H9 (cell line): ENCODE measurements around the gene AGPAT2. TPM values are rescaled to one million over a fixed set of nuclear protein-coding genes. Genes with fewer than 3 reads are reported as not detected.

Experiments used
- DNase-seq: peaks from one replicate; pipeline ENCODE4 v3.0.0-alpha.2; 2017
- H2AFZ ChIP-seq: one replicate; pipeline ENCODE4 v1.6.1; 2013; ENCODE audit warnings: mild to moderate bottlenecking, low read length, control low read depth, moderate library complexity
- H2AK5ac ChIP-seq: 2 replicates; pipeline ENCODE4 v1.6.1; 2013; ENCODE audit warnings: low read length, control low read depth, mixed read lengths; ENCODE audit not compliant: insufficient read length
- H2BK120ac ChIP-seq: one replicate; pipeline ENCODE4 v1.6.1; 2013; ENCODE audit warnings: low read depth, mild to moderate bottlenecking, low read length, control low read depth, inconsistent platforms; ENCODE audit not compliant: poor library complexity, severe bottlenecking
- H2BK12ac ChIP-seq: 2 replicates; pipeline ENCODE4 v1.6.1; 2013; ENCODE audit warnings: low read length, control low read depth, mixed read lengths, low read depth; ENCODE audit not compliant: insufficient read length
- H2BK15ac ChIP-seq: 2 replicates; pipeline ENCODE4 v1.6.1; 2013; ENCODE audit warnings: low read depth, low read length, control low read depth
- H2BK20ac ChIP-seq: one replicate; pipeline ENCODE4 v1.6.1; 2013; ENCODE audit warnings: low read depth, mild to moderate bottlenecking, low read length, control low read depth, inconsistent platforms; ENCODE audit not compliant: poor library complexity, severe bottlenecking
- H2BK5ac ChIP-seq: 2 replicates; pipeline ENCODE4 v1.6.1; 2013; ENCODE audit warnings: low read length, control low read depth, mixed read lengths; ENCODE audit not compliant: insufficient read length
- H3K14ac ChIP-seq: 2 replicates; pipeline ENCODE4 v1.6.1; 2013; ENCODE audit warnings: low read length, control low read depth; ENCODE audit not compliant: insufficient read depth
- H3K18ac ChIP-seq: 2 replicates; pipeline ENCODE4 v1.6.1; 2013; ENCODE audit warnings: low read depth, mild to moderate bottlenecking, mixed read lengths, low read length, control low read depth; ENCODE audit not compliant: insufficient read length
- H3K23ac ChIP-seq: 2 replicates; pipeline ENCODE4 v1.6.1; 2013; ENCODE audit warnings: low read length, control low read depth, mixed read lengths, low read depth; ENCODE audit not compliant: insufficient read length
- H3K23me2 ChIP-seq: 2 replicates; pipeline ENCODE4 v1.6.1; 2013; ENCODE audit warnings: low read depth, mild to moderate bottlenecking, mixed read lengths, low read length, control low read depth; ENCODE audit not compliant: insufficient read length, poor library complexity, severe bottlenecking
- H3K27ac ChIP-seq: 2 replicates; pipeline ENCODE4 v1.5.1; 2013; ENCODE audit warnings: low read length, control low read depth, mixed read lengths, low read depth; ENCODE audit not compliant: insufficient read length
- H3K27me3 ChIP-seq: 2 replicates; pipeline ENCODE4 v1.6.1; 2013; ENCODE audit warnings: low read length, control low read depth, inconsistent platforms; ENCODE audit not compliant: insufficient read depth
- H3K4ac ChIP-seq: 2 replicates; pipeline ENCODE4 v1.6.1; 2013; ENCODE audit warnings: low read depth, mild to moderate bottlenecking, control low read depth, inconsistent platforms, low read length, moderate library complexity
- H3K4me1 ChIP-seq: 2 replicates; pipeline ENCODE4 v1.6.1; 2013; ENCODE audit warnings: low read length, control low read depth, inconsistent platforms; ENCODE audit not compliant: insufficient read depth
- H3K4me2 ChIP-seq: 2 replicates; pipeline ENCODE4 v1.6.1; 2013; ENCODE audit warnings: low read length, control low read depth, mixed read lengths; ENCODE audit not compliant: insufficient read length, insufficient read depth
- H3K56ac ChIP-seq: 2 replicates; pipeline ENCODE4 v1.6.1; 2013; ENCODE audit warnings: low read depth, mild to moderate bottlenecking, mixed read lengths, low read length, control low read depth; ENCODE audit not compliant: insufficient read length
- H3K79me1 ChIP-seq: 2 replicates; pipeline ENCODE4 v1.6.1; 2013; ENCODE audit warnings: low read depth, mild to moderate bottlenecking, moderate library complexity, low read length, control low read depth, inconsistent platforms; ENCODE audit not compliant: insufficient read depth, poor library complexity, severe bottlenecking
- H3K79me2 ChIP-seq: 2 replicates; pipeline ENCODE4 v1.6.1; 2013; ENCODE audit warnings: low read length, control low read depth, inconsistent platforms; ENCODE audit not compliant: insufficient read depth
- H3K9ac ChIP-seq: 2 replicates; pipeline ENCODE4 v1.6.1; 2013; ENCODE audit warnings: low read length, control low read depth, mixed read lengths; ENCODE audit not compliant: insufficient read length; ENCODE audit errors: extremely low read depth
- H3K9me3 ChIP-seq: one replicate; pipeline ENCODE4 v1.6.1; 2013; ENCODE audit warnings: low read depth, low read length, inconsistent platforms; ENCODE audit not compliant: control insufficient read depth
- H3T11ph ChIP-seq: one replicate; pipeline ENCODE4 v1.6.1; 2013; ENCODE audit warnings: mild to moderate bottlenecking, low read length, control low read depth, inconsistent platforms
- H4K20me1 ChIP-seq: one replicate; pipeline ENCODE4 v1.6.1; 2013; ENCODE audit not compliant: control insufficient read depth, insufficient read length, insufficient read depth
- H4K5ac ChIP-seq: 2 replicates; pipeline ENCODE4 v1.6.1; 2013; ENCODE audit warnings: low read depth, mild to moderate bottlenecking, mixed read lengths, low read length, control low read depth; ENCODE audit not compliant: insufficient read length
- H4K8ac ChIP-seq: replicated peaks from 2 replicates; pipeline ENCODE4 v1.6.1; 2013; ENCODE audit warnings: low read length, control low read depth, mixed read lengths, low read depth; ENCODE audit not compliant: insufficient read length
- H4K91ac ChIP-seq: 2 replicates; pipeline ENCODE4 v1.6.1; 2013; ENCODE audit warnings: low read depth, mild to moderate bottlenecking, moderate library complexity, mixed read lengths, low read length, control low read depth; ENCODE audit not compliant: insufficient read length
- H3K27ac Mint-ChIP-seq, 3 experiments: 2 replicates in 2 of 3; 3 replicates in 1 of 3; pipeline ENCODE4 v1.8.0; 2020 to 2021; ENCODE audit warnings: mixed read lengths in 3 of 3, mild to moderate bottlenecking in 1 of 3, moderate library complexity in 1 of 3
- H3K27me3 Mint-ChIP-seq: 2 replicates; pipeline ENCODE4 v1.8.0; 2021; ENCODE audit warnings: low read depth, mild to moderate bottlenecking, moderate library complexity, mixed read lengths
- H3K36me3 Mint-ChIP-seq, 3 experiments: 2 replicates in 2 of 3; 3 replicates in 1 of 3; pipeline ENCODE4 v1.8.0; 2020 to 2021; ENCODE audit warnings: low read depth in 3 of 3, mixed read lengths in 3 of 3; ENCODE audit not compliant: insufficient read depth in 1 of 3
- H3K4me1 Mint-ChIP-seq, 2 experiments: 2 replicates each; pipeline ENCODE4 v1.8.0; 2020; ENCODE audit warnings: mixed read lengths in 2 of 2
- H3K4me3 Mint-ChIP-seq, 2 experiments: 2 replicates in 1 of 2; 3 replicates in 1 of 2; pipeline ENCODE4 v1.8.0; 2020 to 2021; ENCODE audit warnings: mild to moderate bottlenecking in 2 of 2, mixed read lengths in 2 of 2, moderate library complexity in 1 of 2
- H3K9me3 Mint-ChIP-seq, 2 experiments: 2 replicates in 1 of 2; 3 replicates in 1 of 2; pipeline ENCODE4 v1.8.0; 2020; ENCODE audit warnings: mild to moderate bottlenecking in 2 of 2, mixed read lengths in 2 of 2, moderate library complexity in 1 of 2
- CTCF ChIP-seq: fragments of 200-600 bp; sonication (generic); conservative IDR thresholded peaks from 3 replicates; pipeline ENCODE4 v1.8.0; 2021; ENCODE audit warnings: antibody characterized with exemption, mild to moderate bottlenecking
- WGBS: extraction: QIAGEN DNeasy Blood & Tissue Kit; methylation state at CpG from one replicate; pipeline ENCODE4 v1.1.7; 2013; ENCODE audit warnings: missing lambda C conversion rate, low lambda C conversion rate, mixed read lengths; ENCODE audit not compliant: insufficient read length; ENCODE audit errors: extremely low coverage; 5-methylcytosine and 5-hydroxymethylcytosine counted together
- total RNA-seq: library from RNA; stranded (reverse); gene quantifications from 2 replicates; pipeline ENCODE4 v1.2.1, GENCODE V29; 2021

The AGPAT2 gene
- total RNA-seq, 1 experiment from 2014 or later = 29.7 TPM

DNA sequence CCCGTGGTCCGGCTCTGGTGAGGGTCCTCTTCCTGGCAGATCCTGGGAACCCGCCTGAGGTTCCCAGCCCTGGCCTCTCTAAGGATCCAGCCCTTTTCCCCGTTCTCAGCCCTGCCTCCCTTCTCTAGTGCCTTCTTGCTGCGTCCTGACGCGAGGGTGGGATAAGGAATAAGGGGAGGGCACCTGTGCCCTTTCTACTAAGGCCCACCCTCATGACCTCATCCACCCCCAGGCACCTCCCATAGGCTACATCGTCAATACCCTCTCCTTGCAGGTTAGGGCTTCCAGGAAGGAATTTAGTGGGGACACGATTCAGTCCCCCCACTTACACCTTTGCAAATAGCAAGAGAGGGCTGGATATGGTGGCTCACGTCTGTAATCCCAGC lies 14.4 kb upstream of the AGPAT2 start:
- peaks cover 48% of the 10 kb centered on the region for H3K27me3 Mint-ChIP-seq
- no peaks in the 10 kb centered on the region for H3K23me2 ChIP-seq
- H3K14ac ChIP-seq = no peak overlapping the region
- H3K4ac ChIP-seq = no peak overlapping the region
- no peak overlapping the region for H2AFZ ChIP-seq
- H3K79me2 ChIP-seq = no peaks in the 10 kb centered on the region
- H3K27ac ChIP-seq = no peak overlapping the region
- no peak overlapping the region for H4K91ac ChIP-seq
- H3K4me1 ChIP-seq = no peaks in the 10 kb centered on the region
- peak overlapping the region; percentile 80 for H2BK120ac ChIP-seq
- no peak overlapping the region for H2BK5ac ChIP-seq
- no peak for DNase-seq
- no peak overlapping the region for H2BK12ac ChIP-seq
- H3K4me2 ChIP-seq = peak overlapping the region; percentile 35
- H4K8ac ChIP-seq = no peak overlapping the region
- H4K5ac ChIP-seq = no peak overlapping the region
- H2AK5ac ChIP-seq = no peak overlapping the region
- H2BK15ac ChIP-seq = no peak overlapping the region
- H3K27me3 ChIP-seq = no peaks in the 10 kb centered on the region
- no peaks in the 10 kb centered on the region for H3K79me1 ChIP-seq
- H3K9me3 ChIP-seq = no peaks in the 10 kb centered on the region
- no peak overlapping the region for H3K9ac ChIP-seq
- H3K4me3 Mint-ChIP-seq = 0 out of 5 replicates have a peak overlapping the region, but pooled peaks of 1 of the 2 experiments have one; percentile 29
- peaks cover 7 to 17% of the 10 kb centered on the region in 2 experiments for H3K4me1 Mint-ChIP-seq
- no peak overlapping the region for H3K18ac ChIP-seq
- H2BK20ac ChIP-seq = no peak overlapping the region
- H3K36me3 Mint-ChIP-seq = no peaks in the 10 kb centered on the region
- H3K9me3 Mint-ChIP-seq = no peaks in the 10 kb centered on the region; a peak in 1 of 5 replicates
- no peaks in the 10 kb centered on the region for H4K20me1 ChIP-seq
- no peak for TF ChIP-seq CTCF
- H3T11ph ChIP-seq = no peak overlapping the region
- H3K56ac ChIP-seq = no peak overlapping the region
- no CpG with 5 or more reads among the region's 10 CpGs for WGBS
- H3K27ac Mint-ChIP-seq = peak overlapping the region in 1 of 3 experiments; percentile 35; a peak in 1 of 7 replicates
- no peak overlapping the region for H3K23ac ChIP-seq
